PFSK-1 (cell line): ENCODE data around the gene RIMS1.

Experiments used
- FOXP2 ChIP-seq: optimal IDR thresholded peaks from 2 replicates; pipeline ENCODE3; 2011; ENCODE audit warnings: borderline replicate concordance, control low read depth, inconsistent platforms; ENCODE audit not compliant: insufficient read depth; ENCODE audit errors: extremely low read length, extremely low read depth
- POLR2AphosphoS5 ChIP-seq: IDR thresholded peaks from 2 replicates; pipeline ENCODE4 v1.6.1; 2012; ENCODE audit warnings: low read depth, mild to moderate bottlenecking, control low read depth, low read length, moderate library complexity
- SIN3A ChIP-seq: IDR thresholded peaks from 2 replicates; pipeline ENCODE4 v1.6.1; 2012; ENCODE audit warnings: mild to moderate bottlenecking, low read length, moderate library complexity, borderline replicate concordance; ENCODE audit not compliant: insufficient read depth
- TAF1 ChIP-seq: IDR thresholded peaks from 2 replicates; pipeline ENCODE4 v1.6.1; 2012; ENCODE audit warnings: low read length, control low read depth, borderline replicate concordance; ENCODE audit not compliant: insufficient read depth
- TF ChIP-seq, protein P1 (sequence below), 2 experiments: IDR thresholded peaks; 2 replicates each; pipeline versions ENCODE4 v1.6.1 to v1.8.0; 2011 to 2012; ENCODE audit warnings: low read depth in 2 of 2, low read length in 2 of 2, control low read depth in 1 of 2, inconsistent platforms in 1 of 2, mild to moderate bottlenecking in 1 of 2, moderate library complexity in 1 of 2; ENCODE audit not compliant: insufficient read depth in 1 of 2

The RIMS1 gene

DNA sequence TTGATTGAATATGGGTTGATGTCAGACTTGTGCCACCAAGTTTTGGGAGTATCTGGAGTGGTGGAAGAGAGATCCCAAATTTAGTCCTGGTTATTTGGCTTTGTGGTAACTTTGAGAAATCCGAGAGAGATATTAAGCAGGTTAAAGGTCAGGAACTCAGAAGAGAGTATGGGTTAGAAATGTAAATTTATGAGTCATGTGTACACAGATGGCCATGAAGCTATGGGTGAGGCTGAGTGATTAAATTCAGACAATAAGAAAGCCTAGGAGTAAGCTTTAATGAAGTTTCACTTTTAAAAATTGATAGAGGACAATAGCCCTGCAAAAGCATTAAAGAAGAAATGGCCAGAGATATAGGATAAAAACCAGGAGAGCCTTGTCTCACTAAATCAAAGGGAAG lies 14.3 kb downstream of the RIMS1 start:
- TF ChIP-seq POLR2AphosphoS5 (no peak), SIN3A (no peak), TAF1 (no peak), FOXP2 (no peak)
- TF ChIP-seq, protein P1, sequence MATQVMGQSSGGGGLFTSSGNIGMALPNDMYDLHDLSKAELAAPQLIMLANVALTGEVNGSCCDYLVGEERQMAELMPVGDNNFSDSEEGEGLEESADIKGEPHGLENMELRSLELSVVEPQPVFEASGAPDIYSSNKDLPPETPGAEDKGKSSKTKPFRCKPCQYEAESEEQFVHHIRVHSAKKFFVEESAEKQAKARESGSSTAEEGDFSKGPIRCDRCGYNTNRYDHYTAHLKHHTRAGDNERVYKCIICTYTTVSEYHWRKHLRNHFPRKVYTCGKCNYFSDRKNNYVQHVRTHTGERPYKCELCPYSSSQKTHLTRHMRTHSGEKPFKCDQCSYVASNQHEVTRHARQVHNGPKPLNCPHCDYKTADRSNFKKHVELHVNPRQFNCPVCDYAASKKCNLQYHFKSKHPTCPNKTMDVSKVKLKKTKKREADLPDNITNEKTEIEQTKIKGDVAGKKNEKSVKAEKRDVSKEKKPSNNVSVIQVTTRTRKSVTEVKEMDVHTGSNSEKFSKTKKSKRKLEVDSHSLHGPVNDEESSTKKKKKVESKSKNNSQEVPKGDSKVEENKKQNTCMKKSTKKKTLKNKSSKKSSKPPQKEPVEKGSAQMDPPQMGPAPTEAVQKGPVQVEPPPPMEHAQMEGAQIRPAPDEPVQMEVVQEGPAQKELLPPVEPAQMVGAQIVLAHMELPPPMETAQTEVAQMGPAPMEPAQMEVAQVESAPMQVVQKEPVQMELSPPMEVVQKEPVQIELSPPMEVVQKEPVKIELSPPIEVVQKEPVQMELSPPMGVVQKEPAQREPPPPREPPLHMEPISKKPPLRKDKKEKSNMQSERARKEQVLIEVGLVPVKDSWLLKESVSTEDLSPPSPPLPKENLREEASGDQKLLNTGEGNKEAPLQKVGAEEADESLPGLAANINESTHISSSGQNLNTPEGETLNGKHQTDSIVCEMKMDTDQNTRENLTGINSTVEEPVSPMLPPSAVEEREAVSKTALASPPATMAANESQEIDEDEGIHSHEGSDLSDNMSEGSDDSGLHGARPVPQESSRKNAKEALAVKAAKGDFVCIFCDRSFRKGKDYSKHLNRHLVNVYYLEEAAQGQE (IDR thresholded peaks at IDR 0.05; ENCODE audit: insufficient read depth in 1 of 2, low read depth in 2 of 2, low read length in 2 of 2) = no peak

DNA sequence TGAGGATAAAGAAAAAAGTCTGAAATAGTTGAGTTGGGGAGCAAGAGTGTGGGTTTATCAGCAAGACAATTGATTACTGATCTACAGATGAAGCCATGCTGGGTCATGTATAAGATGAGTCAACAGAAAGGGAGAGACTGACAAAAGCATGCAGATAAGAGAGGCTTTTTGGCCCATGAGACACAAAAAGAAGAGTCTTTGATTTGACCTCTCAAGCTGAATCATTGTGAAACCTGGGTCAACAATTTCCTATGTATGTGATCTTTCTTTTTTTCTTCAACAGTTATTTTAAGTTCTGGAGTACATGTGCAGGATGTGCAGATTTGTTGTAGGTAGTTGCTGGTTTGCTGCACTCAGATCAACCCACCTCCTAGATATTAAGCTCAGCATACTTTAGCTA lies 15.9 kb downstream of the RIMS1 start:
- TF ChIP-seq POLR2AphosphoS5 (no peak), FOXP2 (no peak), TAF1 (no peak), SIN3A (no peak)
- TF ChIP-seq, protein P1 (IDR thresholded peaks at IDR 0.05; ENCODE audit: insufficient read depth in 1 of 2, low read depth in 2 of 2, low read length in 2 of 2) = no peak

DNA sequence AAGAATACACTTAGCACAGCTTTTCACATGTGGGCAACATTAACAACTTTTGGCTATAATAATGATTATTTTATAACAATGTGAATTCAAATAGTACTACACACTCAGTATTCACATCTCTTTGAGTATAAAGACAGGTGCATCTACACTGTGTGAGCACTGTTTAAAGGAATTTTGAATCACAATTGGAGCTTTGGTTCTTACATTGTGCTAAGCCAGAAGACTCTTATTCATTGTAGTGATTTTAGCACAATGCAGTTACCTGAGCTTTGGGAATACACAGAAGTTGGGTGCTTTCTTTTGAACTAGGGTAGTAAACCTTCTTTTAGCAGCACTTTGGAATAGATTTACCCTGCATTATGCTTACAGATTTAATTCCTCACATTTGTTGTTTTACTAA lies 20.5 kb downstream of the RIMS1 start:
- no peak for TF ChIP-seq FOXP2
- TF ChIP-seq SIN3A = no peak
- TF ChIP-seq POLR2AphosphoS5 = no peak
- TF ChIP-seq, protein P1 (IDR thresholded peaks at IDR 0.05; ENCODE audit: insufficient read depth in 1 of 2, low read depth in 2 of 2, low read length in 2 of 2) = no peak
- no peak for TF ChIP-seq TAF1

DNA sequence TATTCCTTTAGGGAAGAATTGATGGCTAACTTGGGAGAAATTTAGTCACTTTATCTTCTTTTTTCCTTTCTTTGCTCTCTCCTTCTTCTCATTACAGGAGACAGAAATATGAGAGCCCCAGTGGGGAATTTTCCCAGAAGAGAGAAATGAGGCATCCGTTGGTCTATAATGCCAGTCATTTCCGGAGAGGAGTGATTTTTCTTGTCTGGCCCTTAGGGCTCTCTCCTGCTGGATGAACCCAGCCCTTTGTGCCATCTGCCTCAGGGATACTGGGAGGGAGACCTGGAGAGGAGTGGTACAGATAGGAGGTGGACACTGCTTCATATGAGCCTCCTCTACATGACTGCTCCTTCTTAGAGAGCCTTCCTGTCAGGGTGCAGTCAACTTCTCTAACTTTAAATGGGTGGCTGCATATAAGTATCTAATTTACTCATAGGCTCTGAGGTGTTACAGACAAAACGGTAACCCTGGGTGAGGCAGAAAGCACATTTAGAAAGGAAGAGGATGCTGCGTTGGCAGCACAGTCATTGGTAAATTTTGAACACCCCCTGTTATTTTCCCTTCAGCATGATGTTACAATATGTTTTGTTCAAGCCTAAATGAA lies 21.9 kb downstream of the RIMS1 start:
- TF ChIP-seq FOXP2 (no peak), TAF1 (no peak), POLR2AphosphoS5 (no peak), SIN3A (no peak)
- TF ChIP-seq, protein P1 (IDR thresholded peaks at IDR 0.05; ENCODE audit: insufficient read depth in 1 of 2, low read depth in 2 of 2, low read length in 2 of 2) = no peak
